ENCODE results near the gene ANKRD12. TPM values are rescaled to one million over a fixed set of nuclear protein-coding genes. Genes with fewer than 3 reads are reported as not detected.

ANKRD12 gene
- total and polyA plus RNA-seq, 9 donors, result 12.7 to 68.8 (median 16.9) TPM

DNA sequence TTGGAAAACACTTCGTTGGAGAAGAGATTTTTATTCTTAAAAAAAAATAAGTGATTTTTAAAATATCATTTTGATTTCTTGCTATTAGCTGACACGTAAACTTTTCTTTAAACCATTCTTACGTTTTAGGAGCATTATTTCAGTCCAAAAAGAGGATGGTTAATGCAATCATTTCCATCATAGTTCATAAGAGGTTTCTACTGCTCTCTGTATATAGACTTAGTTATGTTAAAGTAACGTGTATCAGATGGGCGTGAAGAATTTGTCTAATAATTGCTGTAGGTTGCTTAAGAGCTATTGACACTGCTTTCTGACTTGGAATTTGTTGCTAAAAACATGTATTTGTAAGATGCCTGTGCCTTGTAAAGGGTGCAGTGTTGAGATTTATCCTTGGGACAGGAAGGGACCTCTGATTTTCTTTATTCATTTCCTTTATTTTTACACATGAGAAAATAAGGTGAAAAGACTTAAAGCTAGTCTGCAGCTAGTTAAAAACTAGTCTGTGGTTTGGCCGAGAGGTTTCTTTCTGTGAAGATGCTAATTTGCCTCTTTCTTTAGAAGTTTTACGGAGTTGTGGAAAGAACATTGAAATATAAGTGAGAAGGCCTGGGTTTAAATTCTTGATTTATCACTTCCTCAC, 2.9 kb downstream of the ANKRD12 start:
- Histone ChIP-seq H3K9me3 (replicated peaks; ENCODE audit: control insufficient read depth, low read depth, low read length) (no peaks in the 10 kb centered on the region), H3K27ac (ENCODE audit: low read length) (peak overlapping the region; percentile 32), H3K4me3 (ENCODE audit: low read length) (no peak overlapping the region), H3K27me3 (ENCODE audit: control insufficient read depth, insufficient read depth, low read length) (no peaks in the 10 kb centered on the region), H3K36me3 (ENCODE audit: control insufficient read depth, insufficient read depth, low read length) (peaks cover 3% of the 10 kb centered on the region), H3K4me1 (ENCODE audit: control insufficient read depth, insufficient read depth, low read length) (peaks cover 14% of the 10 kb centered on the region)
- no CpG with 5 or more reads among the region's 7 CpGs for WGBS (ENCODE audit: insufficient coverage)
- no peak for DNase-seq

DNA sequence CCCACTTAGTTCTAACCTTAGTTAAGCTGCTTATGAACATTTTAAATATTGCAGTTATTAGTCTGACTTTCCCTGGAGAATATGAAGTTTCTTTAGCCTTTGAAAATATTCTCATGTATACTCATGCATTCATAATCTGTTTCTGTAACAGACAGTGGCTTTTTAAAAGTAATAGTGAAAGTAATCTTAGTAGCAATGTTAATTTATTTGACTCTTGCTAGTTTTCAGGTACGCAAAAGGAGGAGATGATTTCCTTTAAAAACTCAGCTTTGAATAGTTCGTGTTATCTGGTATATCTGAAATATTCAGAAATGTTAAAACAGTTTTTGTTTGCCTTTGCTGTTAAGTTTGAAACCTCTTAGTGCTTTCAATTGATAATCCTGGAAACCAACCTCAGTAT, 3.8 kb downstream of the ANKRD12 start:
- Histone ChIP-seq H3K36me3 (ENCODE audit: control insufficient read depth, insufficient read depth, low read length) (peaks cover 3% of the 10 kb centered on the region), H3K4me3 (ENCODE audit: low read length) (no peak overlapping the region), H3K4me1 (ENCODE audit: control insufficient read depth, insufficient read depth, low read length) (peaks cover 12% of the 10 kb centered on the region), H3K9me3 (replicated peaks; ENCODE audit: control insufficient read depth, low read depth, low read length) (no peaks in the 10 kb centered on the region), H3K27ac (ENCODE audit: low read length) (no peak overlapping the region), H3K27me3 (ENCODE audit: control insufficient read depth, insufficient read depth, low read length) (no peaks in the 10 kb centered on the region)
- no peak for DNase-seq
- WGBS (ENCODE audit: insufficient coverage), result no CpG with 5 or more reads among the region's 2 CpGs

DNA sequence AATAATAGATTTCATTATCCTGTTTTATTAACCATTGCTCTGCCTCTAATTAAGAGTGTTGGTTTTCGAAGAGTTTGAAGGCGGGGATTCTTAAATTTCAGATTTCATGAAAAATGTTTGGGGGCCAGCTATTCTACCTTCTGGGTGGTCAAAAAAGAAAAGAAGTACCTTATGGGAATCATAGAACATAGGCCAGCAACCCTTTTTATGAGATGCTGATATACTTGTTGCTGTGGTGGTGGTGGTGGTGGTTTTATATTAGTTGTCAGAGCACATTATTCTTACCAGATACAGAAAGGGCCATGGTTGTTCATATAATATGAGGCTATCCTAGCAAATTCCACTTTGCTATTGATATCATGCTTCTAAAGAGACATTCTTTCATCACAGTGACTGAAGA, 4.4 kb downstream of the ANKRD12 start:
- no peaks in the 10 kb centered on the region for H3K27me3 ChIP-seq (ENCODE audit: control insufficient read depth, insufficient read depth, low read length)
- no peaks in the 10 kb centered on the region for H3K36me3 ChIP-seq (ENCODE audit: control insufficient read depth, insufficient read depth, low read length)
- peaks cover 7% of the 10 kb centered on the region for H3K4me1 ChIP-seq (ENCODE audit: control insufficient read depth, insufficient read depth, low read length)
- WGBS (ENCODE audit: insufficient coverage), result no CpG with 5 or more reads among the region's 2 CpGs
- no peaks in the 10 kb centered on the region for H3K9me3 ChIP-seq (replicated peaks; ENCODE audit: control insufficient read depth, low read depth, low read length)
- no peak for DNase-seq
- H3K4me3 ChIP-seq (ENCODE audit: low read length), result no peak overlapping the region
- no peak overlapping the region for H3K27ac ChIP-seq (ENCODE audit: low read length)

DNA sequence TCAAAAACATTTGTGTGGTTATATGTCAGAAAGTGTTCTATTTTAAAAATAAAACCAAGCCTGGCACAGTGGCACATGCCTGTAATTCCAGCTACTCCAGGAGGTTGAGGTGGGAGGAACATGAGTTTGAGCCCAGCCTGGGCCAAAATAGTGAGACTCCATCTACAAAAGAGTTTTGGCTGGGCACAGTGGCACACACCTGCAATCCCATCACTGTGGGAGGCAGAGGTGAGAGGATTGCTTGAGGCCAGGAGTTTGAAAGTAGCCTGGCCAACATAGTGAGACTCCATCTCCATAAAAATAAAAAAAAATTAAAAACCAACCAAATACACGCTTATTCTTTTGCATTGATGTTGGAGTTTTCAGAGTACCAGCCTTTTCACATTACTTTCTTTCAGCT, 9.6 kb downstream of the ANKRD12 start:
- Histone ChIP-seq H3K9me3 (replicated peaks; ENCODE audit: control insufficient read depth, low read depth, low read length) (no peaks in the 10 kb centered on the region), H3K36me3 (ENCODE audit: control insufficient read depth, insufficient read depth, low read length) (no peaks in the 10 kb centered on the region), H3K27ac (ENCODE audit: low read length) (no peak overlapping the region), H3K4me3 (ENCODE audit: low read length) (no peak overlapping the region), H3K27me3 (ENCODE audit: control insufficient read depth, insufficient read depth, low read length) (no peaks in the 10 kb centered on the region), H3K4me1 (ENCODE audit: control insufficient read depth, insufficient read depth, low read length) (no peaks in the 10 kb centered on the region)
- DNase-seq, result no peak
- no CpG with 5 or more reads among the region's 1 CpG for WGBS (ENCODE audit: insufficient coverage)

DNA sequence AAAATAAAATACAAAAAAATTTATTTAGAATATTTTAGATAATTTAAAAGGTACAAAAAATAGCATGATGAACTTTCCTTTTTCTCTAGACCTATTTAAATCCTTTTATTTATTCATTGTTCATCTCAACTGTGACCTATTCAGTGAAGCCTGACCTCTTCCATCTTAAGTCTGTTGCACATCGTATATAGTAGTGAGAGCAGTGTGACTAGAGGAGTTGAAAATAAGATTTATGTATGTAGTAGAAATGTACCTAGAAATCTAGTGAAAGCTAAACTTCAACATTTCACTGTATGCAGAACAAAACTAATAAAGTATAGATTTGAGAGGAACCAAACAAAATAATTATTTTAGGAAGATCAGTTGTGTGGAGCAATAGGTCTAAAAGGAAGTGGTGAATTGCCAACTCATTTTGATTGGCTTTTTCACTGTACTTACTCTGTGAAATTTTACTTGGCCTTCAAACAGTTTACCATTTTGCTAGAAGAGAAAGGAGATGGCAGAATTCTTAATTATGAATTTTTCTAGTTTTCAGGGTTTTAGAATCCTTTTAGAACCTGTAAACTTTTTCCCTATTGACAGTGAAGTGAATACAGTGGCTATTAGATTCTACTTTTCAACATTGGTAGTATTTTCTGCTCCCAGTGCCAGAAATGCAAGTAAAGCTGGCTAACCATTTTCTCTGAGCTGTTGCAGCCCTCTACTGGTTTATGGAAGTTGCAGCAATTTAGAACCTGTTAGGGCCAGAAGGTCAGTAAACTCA, 11.0 kb downstream of the ANKRD12 start:
- no peak overlapping the region for H3K4me3 ChIP-seq (ENCODE audit: low read length)
- H3K36me3 ChIP-seq (ENCODE audit: control insufficient read depth, insufficient read depth, low read length), result no peaks in the 10 kb centered on the region
- no peaks in the 10 kb centered on the region for H3K4me1 ChIP-seq (ENCODE audit: control insufficient read depth, insufficient read depth, low read length)
- WGBS (ENCODE audit: insufficient coverage), result no CpG with 5 or more reads among the region's 1 CpG
- peak; percentile 89 for DNase-seq
- H3K9me3 ChIP-seq (replicated peaks; ENCODE audit: control insufficient read depth, low read depth, low read length), result no peaks in the 10 kb centered on the region
- no peaks in the 10 kb centered on the region for H3K27me3 ChIP-seq (ENCODE audit: control insufficient read depth, insufficient read depth, low read length)
- no peak overlapping the region for H3K27ac ChIP-seq (ENCODE audit: low read length)

DNA sequence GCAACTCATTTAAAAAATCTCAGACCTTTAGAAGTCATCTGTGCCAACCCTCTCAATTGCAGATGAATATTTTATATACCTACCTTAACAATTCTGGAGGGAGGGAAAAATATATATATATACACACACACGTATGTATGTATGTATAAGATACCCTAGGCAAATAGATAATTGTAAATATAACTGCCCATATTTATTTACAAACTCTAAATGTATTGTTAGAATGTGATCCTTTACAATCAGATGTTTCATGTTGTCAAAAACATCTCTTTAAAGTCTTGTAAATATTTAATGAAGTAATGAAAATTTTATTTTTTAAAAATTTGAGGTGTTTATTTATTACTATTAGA, 11.6 kb downstream of the ANKRD12 start:
- Histone ChIP-seq H3K27me3 (ENCODE audit: control insufficient read depth, insufficient read depth, low read length) (no peaks in the 10 kb centered on the region), H3K4me3 (ENCODE audit: low read length) (no peak overlapping the region), H3K4me1 (ENCODE audit: control insufficient read depth, insufficient read depth, low read length) (no peaks in the 10 kb centered on the region), H3K9me3 (replicated peaks; ENCODE audit: control insufficient read depth, low read depth, low read length) (no peaks in the 10 kb centered on the region), H3K27ac (ENCODE audit: low read length) (no peak overlapping the region), H3K36me3 (ENCODE audit: control insufficient read depth, insufficient read depth, low read length) (no peaks in the 10 kb centered on the region)
- DNase-seq, result no peak
- no CpG with 5 or more reads among the region's 1 CpG for WGBS (ENCODE audit: insufficient coverage)

DNA sequence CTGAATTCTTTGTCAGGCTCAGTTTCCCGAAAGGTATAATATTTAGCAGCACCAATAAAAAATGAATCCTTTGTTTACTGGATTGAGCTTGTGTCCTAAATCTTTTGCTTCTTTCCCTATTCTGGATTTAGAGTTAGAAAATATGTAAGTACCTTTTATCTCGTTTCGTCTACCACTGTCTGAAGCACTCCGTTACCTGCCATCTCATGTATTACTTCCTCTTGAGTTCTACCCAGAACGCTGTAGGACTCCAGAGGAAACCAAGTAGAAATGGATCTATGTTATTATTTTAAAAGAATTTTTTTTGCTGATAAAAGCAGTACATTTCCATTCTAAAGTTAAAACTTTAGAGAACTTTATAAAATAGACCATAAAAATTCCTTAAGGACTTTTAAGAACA, 13.5 kb downstream of the ANKRD12 start:
- H3K4me3 ChIP-seq (ENCODE audit: low read length), result no peak overlapping the region
- no peaks in the 10 kb centered on the region for H3K27me3 ChIP-seq (ENCODE audit: control insufficient read depth, insufficient read depth, low read length)
- WGBS (ENCODE audit: insufficient coverage), result no CpG with 5 or more reads among the region's 5 CpGs
- no peaks in the 10 kb centered on the region for H3K9me3 ChIP-seq (replicated peaks; ENCODE audit: control insufficient read depth, low read depth, low read length)
- no peak overlapping the region for H3K27ac ChIP-seq (ENCODE audit: low read length)
- DNase-seq, result no peak
- no peaks in the 10 kb centered on the region for H3K36me3 ChIP-seq (ENCODE audit: control insufficient read depth, insufficient read depth, low read length)
- no peaks in the 10 kb centered on the region for H3K4me1 ChIP-seq (ENCODE audit: control insufficient read depth, insufficient read depth, low read length)

DNA sequence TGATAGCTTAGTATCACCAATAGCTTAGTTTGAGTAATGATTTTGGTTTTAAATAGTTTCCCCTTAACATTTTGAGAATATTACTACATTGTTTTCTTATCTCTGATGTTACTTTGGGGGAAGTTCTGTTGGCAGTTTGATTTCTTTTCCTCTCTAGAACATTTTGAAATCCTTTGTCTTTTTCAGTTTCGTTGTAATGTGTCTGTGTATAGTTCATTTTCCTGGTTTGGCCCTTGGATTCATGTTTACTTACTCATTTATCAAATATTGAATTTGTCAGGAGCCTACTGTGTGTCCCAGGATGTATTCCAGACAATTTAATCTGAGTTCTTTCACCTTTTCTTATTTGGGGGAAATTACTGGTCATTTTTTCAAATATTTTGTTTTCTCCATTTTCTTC, 16.7 kb downstream of the ANKRD12 start:
- no peaks in the 10 kb centered on the region for H3K36me3 ChIP-seq (ENCODE audit: control insufficient read depth, insufficient read depth, low read length)
- H3K27me3 ChIP-seq (ENCODE audit: control insufficient read depth, insufficient read depth, low read length), result no peaks in the 10 kb centered on the region
- no peak for DNase-seq
- WGBS (ENCODE audit: insufficient coverage), result no CpG with 5 or more reads among the region's 1 CpG
- H3K4me3 ChIP-seq (ENCODE audit: low read length), result no peak overlapping the region
- no peaks in the 10 kb centered on the region for H3K4me1 ChIP-seq (ENCODE audit: control insufficient read depth, insufficient read depth, low read length)
- no peak overlapping the region for H3K27ac ChIP-seq (ENCODE audit: low read length)
- H3K9me3 ChIP-seq (replicated peaks; ENCODE audit: control insufficient read depth, low read depth, low read length), result no peaks in the 10 kb centered on the region

DNA sequence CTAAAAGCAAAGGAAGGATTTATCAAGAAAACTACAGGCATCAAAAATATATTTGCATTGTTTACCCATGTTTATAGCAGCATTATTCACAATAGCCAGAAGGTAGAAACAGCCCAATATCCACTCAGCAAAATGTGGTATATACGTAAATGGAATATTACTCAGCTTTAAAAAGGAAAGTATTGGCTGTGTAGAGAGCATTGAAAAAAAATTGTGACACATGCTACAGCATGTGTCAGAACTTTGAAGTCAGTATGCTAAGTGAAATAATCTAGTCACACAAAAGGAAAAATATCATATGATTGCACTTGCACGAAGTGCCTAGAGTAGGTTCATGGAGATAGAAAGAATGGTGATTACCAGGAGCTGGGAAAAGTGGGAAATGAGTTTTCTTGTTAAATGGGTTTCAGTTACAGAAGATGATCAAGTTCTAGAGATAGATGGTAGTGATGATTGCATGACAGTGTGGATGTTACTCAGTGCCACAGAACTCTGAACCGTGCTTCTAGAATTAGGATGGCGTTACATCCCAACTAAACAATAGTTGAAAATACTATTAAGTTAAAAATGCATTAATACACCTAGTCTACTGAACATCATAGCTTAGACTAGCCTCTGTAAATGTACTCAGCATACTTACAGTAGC, 20.1 kb downstream of the ANKRD12 start:
- H3K36me3 ChIP-seq (ENCODE audit: control insufficient read depth, insufficient read depth, low read length), result no peaks in the 10 kb centered on the region
- no peak overlapping the region for H3K4me3 ChIP-seq (ENCODE audit: low read length)
- DNase-seq, result no peak
- no peaks in the 10 kb centered on the region for H3K9me3 ChIP-seq (replicated peaks; ENCODE audit: control insufficient read depth, low read depth, low read length)
- H3K27ac ChIP-seq (ENCODE audit: low read length), result no peak overlapping the region
- no peaks in the 10 kb centered on the region for H3K4me1 ChIP-seq (ENCODE audit: control insufficient read depth, insufficient read depth, low read length)
- no peaks in the 10 kb centered on the region for H3K27me3 ChIP-seq (ENCODE audit: control insufficient read depth, insufficient read depth, low read length)
- 100% methylated on average over 1 of the region's 4 CpGs for WGBS (ENCODE audit: insufficient coverage)

DNA sequence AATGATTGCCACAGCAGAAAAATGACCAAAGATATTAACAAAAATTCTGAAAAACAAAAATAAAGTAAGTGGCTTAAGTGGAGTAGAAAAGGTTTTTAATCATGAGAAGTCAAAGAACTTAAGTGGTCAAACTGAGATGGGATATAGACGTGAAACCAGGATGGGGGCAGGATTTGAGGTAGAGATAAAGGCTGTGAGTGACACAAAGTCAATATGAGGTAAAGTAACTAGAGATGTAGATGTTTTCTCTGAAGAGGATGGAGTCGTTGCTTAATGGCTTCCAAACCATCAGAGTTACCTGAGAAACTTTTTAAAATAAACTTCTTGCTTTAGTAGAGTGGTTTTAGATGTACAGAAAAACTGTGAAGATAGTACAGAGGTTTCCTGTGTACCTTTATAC, 21.2 kb downstream of the ANKRD12 start:
- DNase-seq, result no peak

More for the DNA sequence above, 21.2 kb downstream of the ANKRD12 start:
- H3K4me1 ChIP-seq (ENCODE audit: control insufficient read depth, insufficient read depth, low read length), result no peaks in the 10 kb centered on the region
- peaks cover 5% of the 10 kb centered on the region for H3K9me3 ChIP-seq (replicated peaks; ENCODE audit: control insufficient read depth, low read depth, low read length)
- no peaks in the 10 kb centered on the region for H3K36me3 ChIP-seq (ENCODE audit: control insufficient read depth, insufficient read depth, low read length)
- WGBS (ENCODE audit: insufficient coverage), result 73% methylated on average over 1 of the region's 2 CpGs
- H3K27me3 ChIP-seq (ENCODE audit: control insufficient read depth, insufficient read depth, low read length), result no peaks in the 10 kb centered on the region
- no peak overlapping the region for H3K27ac ChIP-seq (ENCODE audit: low read length)
- H3K4me3 ChIP-seq (ENCODE audit: low read length), result no peak overlapping the region

Data from muscle of leg (tissue), 11 donors.